ENCODE data around the gene EIF2S2.

EIF2S2 gene

GRCh38 chr20:34079818-34080217 is 32.2 kb downstream of the EIF2S2 start:
- Histone ChIP-seq H3K4me3 (ENCODE audit: low read depth in 1 of 5, low read length in 5 of 5) (no peak overlapping the region), H3K9ac (ENCODE audit: low read length in 5 of 5) (no peak overlapping the region), H3K27me3 (ENCODE audit: control insufficient read depth in 5 of 5, insufficient read depth in 4 of 5, low read length in 5 of 5) (no peaks in the 10 kb centered on the region), H3K36me3 (ENCODE audit: control insufficient read depth in 5 of 5, insufficient read depth in 5 of 5, low read length in 5 of 5) (peaks cover 0 to 82% (median 75%) of the 10 kb centered on the region in 5 donors), H3K27ac (ENCODE audit: low read depth, low read length) (no peak overlapping the region), H3K4me1 (ENCODE audit: control insufficient read depth in 5 of 5, insufficient read depth in 5 of 5, low read length in 5 of 5) (peaks cover 0 to 18% (median 8%) of the 10 kb centered on the region in 5 donors), H3K9me3 (ENCODE audit: control insufficient read depth in 5 of 5, low read length in 5 of 5) (no peaks in the 10 kb centered on the region)

GRCh38 chr20:34078540-34078939 is 33.5 kb downstream of the EIF2S2 start:
- no peaks in the 10 kb centered on the region for H3K9me3 ChIP-seq (ENCODE audit: control insufficient read depth in 5 of 5, low read length in 5 of 5)
- H3K36me3 ChIP-seq (ENCODE audit: control insufficient read depth in 5 of 5, insufficient read depth in 5 of 5, low read length in 5 of 5) = peaks cover 0 to 87% (median 77%) of the 10 kb centered on the region in 5 donors
- no peak overlapping the region for H3K4me3 ChIP-seq (ENCODE audit: low read depth in 1 of 5, low read length in 5 of 5)
- no peak overlapping the region for H3K9ac ChIP-seq (ENCODE audit: low read length in 5 of 5)
- peaks cover 0 to 15% (median 8%) of the 10 kb centered on the region in 5 donors for H3K4me1 ChIP-seq (ENCODE audit: control insufficient read depth in 5 of 5, insufficient read depth in 5 of 5, low read length in 5 of 5)
- H3K27me3 ChIP-seq (ENCODE audit: control insufficient read depth in 5 of 5, insufficient read depth in 4 of 5, low read length in 5 of 5) = no peaks in the 10 kb centered on the region
- H3K27ac ChIP-seq (ENCODE audit: low read depth, low read length) = no peak overlapping the region

- Histone ChIP-seq H3K4me3 (ENCODE audit: low read depth in 1 of 5, low read length in 5 of 5) (no peak overlapping the region), H3K9ac (ENCODE audit: low read length in 5 of 5) (no peak overlapping the region), H3K36me3 (ENCODE audit: control insufficient read depth in 5 of 5, insufficient read depth in 5 of 5, low read length in 5 of 5) (peaks cover 0 to 96% (median 83%) of the 10 kb centered on the region in 5 donors), H3K27me3 (ENCODE audit: control insufficient read depth in 5 of 5, insufficient read depth in 4 of 5, low read length in 5 of 5) (no peaks in the 10 kb centered on the region), H3K4me1 (ENCODE audit: control insufficient read depth in 5 of 5, insufficient read depth in 5 of 5, low read length in 5 of 5) (no peaks in the 10 kb centered on the region), H3K9me3 (ENCODE audit: control insufficient read depth in 5 of 5, low read length in 5 of 5) (no peaks in the 10 kb centered on the region), H3K27ac (ENCODE audit: low read depth, low read length) (no peak overlapping the region)
Measured at GRCh38 chr20:34076952-34077351, 35.1 kb downstream of the EIF2S2 start.

- Histone ChIP-seq H3K4me1 (ENCODE audit: control insufficient read depth in 5 of 5, insufficient read depth in 5 of 5, low read length in 5 of 5) (no peaks in the 10 kb centered on the region), H3K4me3 (ENCODE audit: low read depth in 1 of 5, low read length in 5 of 5) (no peak overlapping the region), H3K27me3 (ENCODE audit: control insufficient read depth in 5 of 5, insufficient read depth in 4 of 5, low read length in 5 of 5) (no peaks in the 10 kb centered on the region), H3K9me3 (ENCODE audit: control insufficient read depth in 5 of 5, low read length in 5 of 5) (no peaks in the 10 kb centered on the region), H3K36me3 (ENCODE audit: control insufficient read depth in 5 of 5, insufficient read depth in 5 of 5, low read length in 5 of 5) (peaks cover 0 to 88% (median 74%) of the 10 kb centered on the region in 5 donors), H3K9ac (ENCODE audit: low read length in 5 of 5) (no peak overlapping the region), H3K27ac (ENCODE audit: low read depth, low read length) (no peak overlapping the region)
Measured at GRCh38 chr20:34075647-34076046, 36.4 kb downstream of the EIF2S2 start.

GRCh38 chr20:34074101-34074760 is 37.8 kb downstream of the EIF2S2 start:
- H3K9me3 ChIP-seq (ENCODE audit: control insufficient read depth in 5 of 5, low read length in 5 of 5) = no peaks in the 10 kb centered on the region
- H3K36me3 ChIP-seq (ENCODE audit: control insufficient read depth in 5 of 5, insufficient read depth in 5 of 5, low read length in 5 of 5) = peaks cover 0 to 73% (median 61%) of the 10 kb centered on the region in 5 donors
- no peaks in the 10 kb centered on the region for H3K27me3 ChIP-seq (ENCODE audit: control insufficient read depth in 5 of 5, insufficient read depth in 4 of 5, low read length in 5 of 5)
- H3K4me3 ChIP-seq (ENCODE audit: low read depth in 1 of 5, low read length in 5 of 5) = no peak overlapping the region
- no peak overlapping the region for H3K9ac ChIP-seq (ENCODE audit: low read length in 5 of 5)
- no peak overlapping the region for H3K27ac ChIP-seq (ENCODE audit: low read depth, low read length)
- peaks cover 5 to 6% (median 6%) of the 10 kb centered on the region in 5 donors for H3K4me1 ChIP-seq (ENCODE audit: control insufficient read depth in 5 of 5, insufficient read depth in 5 of 5, low read length in 5 of 5)

GRCh38 chr20:34072778-34073177 is 39.3 kb downstream of the EIF2S2 start:
- Histone ChIP-seq H3K4me3 (ENCODE audit: low read depth in 1 of 5, low read length in 5 of 5) (no peak overlapping the region), H3K9me3 (ENCODE audit: control insufficient read depth in 5 of 5, low read length in 5 of 5) (no peaks in the 10 kb centered on the region), H3K9ac (ENCODE audit: low read length in 5 of 5) (no peak overlapping the region), H3K27ac (ENCODE audit: low read depth, low read length) (no peak overlapping the region), H3K4me1 (ENCODE audit: control insufficient read depth in 5 of 5, insufficient read depth in 5 of 5, low read length in 5 of 5) (peaks cover 5 to 13% (median 6%) of the 10 kb centered on the region in 5 donors), H3K36me3 (ENCODE audit: control insufficient read depth in 5 of 5, insufficient read depth in 5 of 5, low read length in 5 of 5) (peaks cover 0 to 59% (median 47%) of the 10 kb centered on the region in 5 donors), H3K27me3 (ENCODE audit: control insufficient read depth in 5 of 5, insufficient read depth in 4 of 5, low read length in 5 of 5) (no peaks in the 10 kb centered on the region)

GRCh38 chr20:34072076-34072475 is 40.0 kb downstream of the EIF2S2 start:
- Histone ChIP-seq H3K27me3 (ENCODE audit: control insufficient read depth in 5 of 5, insufficient read depth in 4 of 5, low read length in 5 of 5) (no peaks in the 10 kb centered on the region), H3K4me3 (ENCODE audit: low read depth in 1 of 5, low read length in 5 of 5) (no peak overlapping the region), H3K4me1 (ENCODE audit: control insufficient read depth in 5 of 5, insufficient read depth in 5 of 5, low read length in 5 of 5) (peaks cover 5 to 13% (median 6%) of the 10 kb centered on the region in 5 donors), H3K36me3 (ENCODE audit: control insufficient read depth in 5 of 5, insufficient read depth in 5 of 5, low read length in 5 of 5) (peaks cover 0 to 52% (median 40%) of the 10 kb centered on the region in 5 donors), H3K27ac (ENCODE audit: low read depth, low read length) (no peak overlapping the region), H3K9ac (ENCODE audit: low read length in 5 of 5) (no peak overlapping the region), H3K9me3 (ENCODE audit: control insufficient read depth in 5 of 5, low read length in 5 of 5) (no peaks in the 10 kb centered on the region)

GRCh38 chr20:34070859-34071258 is 41.2 kb downstream of the EIF2S2 start:
- no peak overlapping the region for H3K9ac ChIP-seq (ENCODE audit: low read length in 5 of 5)
- H3K27ac ChIP-seq (ENCODE audit: low read depth, low read length) = no peak overlapping the region
- H3K9me3 ChIP-seq (ENCODE audit: control insufficient read depth in 5 of 5, low read length in 5 of 5) = no peaks in the 10 kb centered on the region
- no peak overlapping the region for H3K4me3 ChIP-seq (ENCODE audit: low read depth in 1 of 5, low read length in 5 of 5)
- peaks cover 0 to 40% (median 28%) of the 10 kb centered on the region in 5 donors for H3K36me3 ChIP-seq (ENCODE audit: control insufficient read depth in 5 of 5, insufficient read depth in 5 of 5, low read length in 5 of 5)
- H3K27me3 ChIP-seq (ENCODE audit: control insufficient read depth in 5 of 5, insufficient read depth in 4 of 5, low read length in 5 of 5) = no peaks in the 10 kb centered on the region
- peaks cover 5 to 18% (median 6%) of the 10 kb centered on the region in 5 donors for H3K4me1 ChIP-seq (ENCODE audit: control insufficient read depth in 5 of 5, insufficient read depth in 5 of 5, low read length in 5 of 5)

- Histone ChIP-seq H3K27me3 (ENCODE audit: control insufficient read depth in 5 of 5, insufficient read depth in 4 of 5, low read length in 5 of 5) (no peaks in the 10 kb centered on the region), H3K4me3 (ENCODE audit: low read depth in 1 of 5, low read length in 5 of 5) (no peak overlapping the region), H3K36me3 (ENCODE audit: control insufficient read depth in 5 of 5, insufficient read depth in 5 of 5, low read length in 5 of 5) (peaks cover 0 to 32% (median 23%) of the 10 kb centered on the region in 5 donors), H3K4me1 (ENCODE audit: control insufficient read depth in 5 of 5, insufficient read depth in 5 of 5, low read length in 5 of 5) (peaks cover 5 to 24% (median 6%) of the 10 kb centered on the region in 5 donors), H3K9me3 (ENCODE audit: control insufficient read depth in 5 of 5, low read length in 5 of 5) (no peaks in the 10 kb centered on the region), H3K9ac (ENCODE audit: low read length in 5 of 5) (no peak overlapping the region), H3K27ac (ENCODE audit: low read depth, low read length) (no peak overlapping the region)
Measured at GRCh38 chr20:34070079-34070439, 42.0 kb downstream of the EIF2S2 start.

GRCh38 chr20:34069341-34070078 is 42.5 kb downstream of the EIF2S2 start:
- Histone ChIP-seq H3K4me3 (ENCODE audit: low read depth in 1 of 5, low read length in 5 of 5) (no peak overlapping the region), H3K9ac (ENCODE audit: low read length in 5 of 5) (no peak overlapping the region)

More at GRCh38 chr20:34069341-34070078, 42.5 kb downstream of the EIF2S2 start:
- Histone ChIP-seq H3K9me3 (ENCODE audit: control insufficient read depth in 5 of 5, low read length in 5 of 5) (no peaks in the 10 kb centered on the region), H3K27ac (ENCODE audit: low read depth, low read length) (no peak overlapping the region), H3K4me1 (ENCODE audit: control insufficient read depth in 5 of 5, insufficient read depth in 5 of 5, low read length in 5 of 5) (peaks cover 5 to 25% (median 6%) of the 10 kb centered on the region in 5 donors), H3K36me3 (ENCODE audit: control insufficient read depth in 5 of 5, insufficient read depth in 5 of 5, low read length in 5 of 5) (peaks cover 0 to 28% (median 21%) of the 10 kb centered on the region in 5 donors), H3K27me3 (ENCODE audit: control insufficient read depth in 5 of 5, insufficient read depth in 4 of 5, low read length in 5 of 5) (no peaks in the 10 kb centered on the region)

Measured in subcutaneous abdominal adipose tissue (tissue), 5 donors.